Ureter (tissue), 1 donor: ENCODE results near the gene RSRC2. TPM values are rescaled to one million over a fixed set of nuclear protein-coding genes. Genes with fewer than 3 reads are reported as not detected.

Experiments
- total RNA-seq: library from RNA; stranded (reverse); gene quantifications from one replicate; pipeline ENCODE4 v1.2.4, GENCODE V29; 2023
- donor health status: DM: yes; HTN: yes; CAD: no.

Gene RSRC2
- total RNA-seq, 1 donor from 2014 or later, result 72.5 TPM

Other genes starting within 250 kb of the RSRC2 start
- gene CLIP1, start 104.3 kb downstream of the RSRC2 start, total RNA-seq, result 110 TPM
- 32.2 TPM for gene ZCCHC8, start 26.0 kb downstream of the RSRC2 start, total RNA-seq
- gene KNTC1, start 313 bp upstream of the RSRC2 start, total RNA-seq, result 21.6 TPM
- gene HCAR2, start 176.4 kb upstream of the RSRC2 start, total RNA-seq, result 10.4 TPM
- 12.3 TPM for gene HCAR3, start 189.9 kb upstream of the RSRC2 start, total RNA-seq
- gene HCAR1, start 203.9 kb upstream of the RSRC2 start, total RNA-seq, result 16.3 TPM
- gene DENR, start 225.9 kb upstream of the RSRC2 start, total RNA-seq, result 44.1 TPM
- 0.36 TPM for gene CCDC62, start 247.6 kb upstream of the RSRC2 start, total RNA-seq